Smooth muscle cell (in vitro differentiated cells): ENCODE results near the gene DALRD3. TPM values are rescaled to one million over a fixed set of nuclear protein-coding genes. Genes with fewer than 3 reads are reported as not detected.

Experiments
- DNase-seq: peaks from one replicate; lab custom pipeline; 2025; ENCODE audit not compliant: unreplicated experiment; lab: John Stamatoyannopoulos, UW
- H2AFZ ChIP-seq: fragments of 200-600 bp; sonication (generic); 2 replicates; pipeline ENCODE4 v1.6.0; 2016; ENCODE audit warnings: antibody characterized with exemption, low read depth, mild to moderate bottlenecking
- H3F3A ChIP-seq: fragments of 200-600 bp; sonication (generic); 2 replicates; pipeline ENCODE4 v1.6.0; 2017; ENCODE audit warnings: antibody characterized with exemption, low read depth
- H3K27ac ChIP-seq: fragments of 200-600 bp; sonication (generic); 2 replicates; pipeline ENCODE4 v1.5.1; 2016; ENCODE audit warnings: low read depth, mild to moderate bottlenecking
- H3K27me3 ChIP-seq: fragments of 200-600 bp; sonication (generic); 2 replicates; pipeline ENCODE4 v1.6.1; 2016; ENCODE audit warnings: low read depth, mild to moderate bottlenecking
- H3K36me3 ChIP-seq: fragments of 200-600 bp; sonication (generic); 2 replicates; pipeline ENCODE4 v1.5.1; 2016; ENCODE audit warnings: low read depth
- H3K4me1 ChIP-seq: fragments of 200-600 bp; sonication (generic); 2 replicates; pipeline ENCODE4 v1.5.1; 2016; ENCODE audit warnings: low read depth
- H3K4me2 ChIP-seq: fragments of 200-600 bp; sonication (generic); 2 replicates; pipeline ENCODE4 v1.6.0; 2016; ENCODE audit warnings: mild to moderate bottlenecking
- H3K4me3 ChIP-seq: fragments of 200-600 bp; sonication (generic); 2 replicates; pipeline ENCODE4 v1.5.1; 2016; ENCODE audit warnings: mild to moderate bottlenecking
- H3K79me2 ChIP-seq: fragments of 200-600 bp; sonication (generic); 2 replicates; pipeline ENCODE4 v1.6.0; 2016; ENCODE audit warnings: low read depth, mild to moderate bottlenecking
- H3K9ac ChIP-seq: fragments of 200-600 bp; sonication (generic); 2 replicates; pipeline ENCODE4 v1.6.0; 2016; ENCODE audit warnings: low read depth
- H3K9me3 ChIP-seq: fragments of 200-600 bp; sonication (generic); replicated peaks from 2 replicates; pipeline ENCODE4 v1.5.1; 2016; ENCODE audit warnings: low read depth
- H4K20me1 ChIP-seq: fragments of 200-600 bp; sonication (generic); 2 replicates; pipeline ENCODE4 v1.6.0; 2016; ENCODE audit warnings: low read depth
- CTCF ChIP-seq: fragments of 200-600 bp; sonication (generic); IDR thresholded peaks from 2 replicates; pipeline ENCODE4 v1.5.1; 2017; ENCODE audit warnings: borderline replicate concordance, mild to moderate bottlenecking, antibody characterized with exemption; ENCODE audit not compliant: insufficient read depth, poor library complexity, severe bottlenecking
- WGBS: methylation state at CpG from one replicate; pipeline ENCODE4 v1.1.7; 2016; ENCODE audit warnings: low lambda C conversion rate; 5-methylcytosine and 5-hydroxymethylcytosine counted together
- polyA plus RNA-seq: library from polyadenylated mRNA; unstranded; fragments of >200 nt; fragmentation: Nextera tagmentation; extraction: Ambion mirVana; gene quantifications from 2 replicates; pipeline ENCODE4 v1.2.1, GENCODE V29; 2016
- total RNA-seq: library from RNA; depleted of rRNA; stranded (reverse); fragments of >200 nt; gene quantifications from 2 replicates; pipeline ENCODE4 v1.2.3, GENCODE V29; 2014

The DALRD3 gene
- total and polyA plus RNA-seq, 2 experiments from 2014 or later = 35.6 to 39.0 TPM

- Histone ChIP-seq H3K27me3 (no peaks in the 10 kb centered on the region), H3K9ac (peak within 1 kb of the TSS; percentile 94), H3F3A (peaks cover 35% of the 10 kb centered on the region), H2AFZ (no peak within 1 kb of the TSS), H3K9me3 (no peaks in the 10 kb centered on the region), H3K36me3 (no peaks in the 10 kb centered on the region), H3K27ac (peak within 1 kb of the TSS; percentile 91), H3K4me3 (peak within 1 kb of the TSS; percentile 79), H4K20me1 (no peaks in the 10 kb centered on the region), H3K4me2 (peak within 1 kb of the TSS; percentile 95), H3K4me1 (peaks cover 10% of the 10 kb centered on the region), H3K79me2 (peaks cover 28% of the 10 kb centered on the region)
- TF ChIP-seq CTCF = no peak
- DNase-seq = peak; percentile 74
- WGBS = 8% methylated on average over 54 of the region's 55 CpGs
These were observed 10.5 kb upstream of the DALRD3 start, which contains the start of gene IMPDH2 for GRCh38 chr3:49028673-49029562. Gene IMPDH2 (minus strand): TSS chr3:49029398. CDS start chr3:49029350, 48 bp downstream.

- H3K79me2 ChIP-seq = peaks cover 28% of the 10 kb centered on the region
- H2AFZ ChIP-seq = no peak overlapping the region
- peaks cover 32% of the 10 kb centered on the region for H3F3A ChIP-seq
- H3K27me3 ChIP-seq = no peaks in the 10 kb centered on the region
- H3K4me1 ChIP-seq = peaks cover 11% of the 10 kb centered on the region
- no peak for DNase-seq
- no peaks in the 10 kb centered on the region for H3K36me3 ChIP-seq
- no peaks in the 10 kb centered on the region for H4K20me1 ChIP-seq
- H3K4me3 ChIP-seq = peak overlapping the region; percentile 79
- WGBS = 94% methylated on average over 4 of the region's 4 CpGs
- peak overlapping the region; percentile 94 for H3K9ac ChIP-seq
- H3K9me3 ChIP-seq = no peaks in the 10 kb centered on the region
- H3K27ac ChIP-seq = peak overlapping the region; percentile 91
- H3K4me2 ChIP-seq = peak overlapping the region; percentile 95
- no peak for TF ChIP-seq CTCF
These were observed 9.9 kb upstream of the DALRD3 start for GRCh38 chr3:49028298-49028672.

- no peak overlapping the region for H3K9ac ChIP-seq
- H3K27me3 ChIP-seq = no peaks in the 10 kb centered on the region
- no peak overlapping the region for H3K4me3 ChIP-seq
- peak overlapping the region; percentile 91 for H3K27ac ChIP-seq
- peaks cover 34% of the 10 kb centered on the region for H3F3A ChIP-seq
- peaks cover 6% of the 10 kb centered on the region for H4K20me1 ChIP-seq
- no peak overlapping the region for H2AFZ ChIP-seq
- WGBS = 98% methylated on average over 9 of the region's 9 CpGs
- peaks cover 35% of the 10 kb centered on the region for H3K79me2 ChIP-seq
- no peak for DNase-seq
- no peaks in the 10 kb centered on the region for H3K9me3 ChIP-seq
- H3K4me2 ChIP-seq = peak overlapping the region; percentile 95
- H3K4me1 ChIP-seq = peaks cover 18% of the 10 kb centered on the region
- H3K36me3 ChIP-seq = no peaks in the 10 kb centered on the region
- no peak for TF ChIP-seq CTCF
These were observed 9.3 kb upstream of the DALRD3 start for GRCh38 chr3:49027634-49028033.
